ENCODE results near the gene PPFIA3.

GRCh38 chr19:49186108-49186507 lies 66.8 kb downstream of the PPFIA3 start:
- TF ChIP-seq CTCF (conservative IDR thresholded peaks at IDR 0.05; ENCODE audit: low read depth, low read length) (no peak), EZH2 (IDR thresholded peaks at IDR 0.05; ENCODE audit: borderline replicate concordance, low read depth, low read length, poor library complexity, severe bottlenecking) (no peak)
